ENCODE results near the gene AGBL4.
"Not testable (repeated sequence)": the region's sequence is repeated elsewhere in the genome, so short reads cannot be mapped to it uniquely, and the experiment has no call there.

AGBL4 gene

GRCh38 chr1:50023292-50024159 lies at the start of gene AGBL4:
Gene AGBL4, minus strand, starts transcription at chr1:50023954.
- no peak for DNase-seq

DNA sequence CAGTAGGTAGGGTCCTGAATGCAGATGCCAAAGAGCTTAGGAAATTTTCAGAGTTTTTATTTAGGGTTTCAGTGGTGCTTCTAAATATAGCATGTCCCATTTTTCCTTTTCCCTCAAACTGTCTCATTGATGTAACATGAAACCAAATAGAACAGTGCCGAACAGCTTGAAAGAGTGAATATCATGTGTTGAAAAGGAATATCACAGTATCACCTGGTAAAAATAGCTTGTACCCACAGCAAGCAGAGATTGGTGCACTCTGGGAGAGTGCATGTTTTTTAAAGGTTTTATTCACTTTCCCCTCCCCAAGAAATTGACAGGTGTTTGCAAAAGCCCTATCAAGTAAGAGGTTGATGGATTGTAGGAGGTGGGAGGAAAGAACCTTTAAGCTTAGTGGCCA lies 43.1 kb upstream of the AGBL4 start:
- no peak for DNase-seq

- DNase-seq: no peak
These were observed 36.5 kb upstream of the AGBL4 start for GRCh38 chr1:50060279-50060678.

GRCh38 chr1:50048791-50049190 lies 25.0 kb upstream of the AGBL4 start:
- no peak for DNase-seq

DNA sequence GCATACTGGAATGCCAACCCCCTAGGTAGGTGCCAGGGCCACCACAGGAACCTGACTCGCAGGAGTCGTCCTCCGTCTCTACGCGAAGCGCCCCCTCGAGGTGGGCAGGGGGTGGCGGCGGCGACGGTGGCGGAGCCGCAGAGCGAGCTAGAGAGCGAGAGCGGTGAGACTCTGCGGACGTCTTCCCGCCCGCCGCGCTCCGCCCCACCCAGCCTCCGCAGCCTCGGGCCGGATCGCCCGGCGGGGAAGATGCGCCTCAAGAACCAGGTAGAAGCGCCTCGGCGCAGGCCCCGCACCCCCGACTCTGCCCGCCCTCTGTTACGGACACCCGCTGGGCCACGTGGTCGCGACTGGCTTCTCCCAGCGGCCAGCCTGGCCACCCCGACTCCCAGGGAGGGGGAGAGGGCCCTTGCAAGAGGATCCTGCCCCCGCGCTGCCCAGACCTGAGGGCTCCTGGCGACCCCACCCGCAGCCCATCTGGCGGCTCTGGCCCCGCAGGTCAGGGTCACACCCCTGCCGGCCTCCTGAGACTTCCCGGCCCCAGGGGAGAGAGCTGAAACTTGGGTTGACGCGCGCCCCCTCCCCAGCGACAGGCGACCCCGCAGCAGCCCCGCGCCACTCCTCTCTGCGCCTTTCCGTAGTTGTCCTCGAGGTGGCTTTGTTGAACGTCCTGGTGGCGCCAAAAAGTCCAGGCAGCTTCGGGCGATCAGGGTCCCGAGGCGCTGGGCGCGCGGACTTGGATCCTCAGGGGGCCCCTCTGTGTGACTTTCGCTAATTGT lies 24.4 kb upstream of the AGBL4 start:
- no peak for DNase-seq

DNA sequence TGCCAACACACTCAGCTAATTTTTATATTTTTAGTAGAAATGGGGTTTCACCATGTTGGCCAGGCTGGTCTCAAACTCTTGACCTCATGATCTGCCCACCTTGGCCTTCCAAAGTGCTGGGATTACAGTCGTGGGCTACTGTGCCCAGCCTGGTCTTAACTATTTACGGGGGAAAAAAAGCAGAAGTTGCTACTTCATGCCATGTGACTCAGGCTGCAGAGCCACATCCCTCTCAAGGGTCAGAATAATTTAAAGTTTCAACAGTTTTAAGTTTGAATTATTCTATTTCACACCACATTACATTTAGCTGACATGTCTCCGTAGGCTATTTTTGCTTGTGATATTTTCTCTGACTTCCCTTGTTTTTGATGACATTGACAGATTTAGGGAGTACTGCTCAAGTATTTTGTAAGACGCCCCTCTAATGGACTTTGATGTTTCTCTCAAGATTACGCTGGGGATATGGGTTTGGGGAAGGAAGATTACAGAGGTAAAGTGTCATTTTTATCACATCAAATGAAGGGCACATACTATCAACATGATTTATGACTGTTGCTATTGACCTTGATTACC lies 14.6 kb upstream of the AGBL4 start:
- no peak for DNase-seq

GRCh38 chr1:50027794-50028193 lies 4.0 kb upstream of the AGBL4 start:
- DNase-seq: no peak

DNA sequence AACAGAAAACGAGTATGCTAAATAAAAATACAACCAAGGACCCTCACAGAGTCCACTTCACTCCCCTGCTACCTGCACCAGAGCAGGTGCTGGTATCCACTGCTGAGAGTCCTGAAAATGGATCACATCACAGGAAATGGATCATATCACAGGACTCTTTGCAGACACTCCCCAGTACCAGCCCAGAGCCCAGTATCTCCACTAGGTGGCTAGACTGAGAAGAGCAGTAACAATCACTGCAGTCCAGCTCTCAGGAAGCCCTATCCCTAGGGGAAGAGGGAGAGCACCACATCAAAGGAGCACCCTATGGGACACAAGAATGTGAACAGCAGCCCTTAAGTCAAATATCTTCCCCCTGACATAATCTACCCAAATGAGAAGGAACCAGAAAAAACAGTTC lies 28.0 kb downstream of the AGBL4 start:
- DNase-seq: no peak

GRCh38 chr1:49971088-49971487 lies 52.7 kb downstream of the AGBL4 start:
- DNase-seq: no peak

GRCh38 chr1:49951385-49951784 lies 72.4 kb downstream of the AGBL4 start:
- no peak for DNase-seq

- not testable (repeated sequence) for DNase-seq
These were observed 108.5 kb downstream of the AGBL4 start for GRCh38 chr1:49915301-49915700.

- no peak for DNase-seq
These were observed 117.4 kb downstream of the AGBL4 start for GRCh38 chr1:49906365-49906764.

- DNase-seq: no peak
These were observed 159.2 kb downstream of the AGBL4 start for GRCh38 chr1:49864581-49864980.

DNA sequence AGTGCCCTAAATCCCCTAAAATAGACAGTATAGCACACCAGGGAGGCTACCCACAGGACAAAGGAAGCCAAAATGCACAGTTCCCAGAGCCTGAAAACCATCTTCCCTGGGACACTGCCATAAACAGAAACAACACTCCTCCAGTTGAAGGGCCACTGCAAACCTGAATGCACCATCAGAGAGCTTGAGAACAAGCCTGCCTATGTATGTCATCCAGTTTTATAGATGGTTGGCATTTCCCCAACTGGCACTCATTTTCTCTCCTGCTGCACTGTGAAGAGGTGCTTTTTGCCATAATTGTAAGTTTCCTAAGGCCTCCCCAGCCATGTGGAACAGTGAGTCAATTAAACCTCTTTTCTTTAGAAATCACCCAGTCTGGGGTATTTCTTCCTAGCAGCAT lies 169.0 kb downstream of the AGBL4 start:
- DNase-seq: no peak

DNA sequence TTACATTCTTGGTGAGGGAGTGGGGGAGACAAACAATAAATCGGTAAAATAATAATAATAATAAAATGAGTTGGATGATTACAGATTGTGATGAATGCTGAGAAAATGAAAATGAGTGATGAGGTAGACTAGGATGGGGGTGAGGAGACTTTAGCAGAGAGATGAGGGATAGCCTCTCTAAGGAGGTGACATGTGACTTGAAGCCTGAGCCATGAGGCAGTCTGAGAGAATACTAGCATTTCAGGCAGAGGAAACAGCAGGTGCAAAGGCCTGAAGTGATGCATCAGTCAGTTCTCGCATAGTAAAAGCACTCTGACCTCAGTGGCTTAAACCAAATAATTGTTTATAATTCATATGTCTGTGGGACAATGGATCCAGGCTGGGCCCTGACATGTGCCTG lies 181.2 kb downstream of the AGBL4 start:
- DNase-seq: no peak

- DNase-seq: no peak
These were observed 182.0 kb downstream of the AGBL4 start for GRCh38 chr1:49841767-49842166.

DNA sequence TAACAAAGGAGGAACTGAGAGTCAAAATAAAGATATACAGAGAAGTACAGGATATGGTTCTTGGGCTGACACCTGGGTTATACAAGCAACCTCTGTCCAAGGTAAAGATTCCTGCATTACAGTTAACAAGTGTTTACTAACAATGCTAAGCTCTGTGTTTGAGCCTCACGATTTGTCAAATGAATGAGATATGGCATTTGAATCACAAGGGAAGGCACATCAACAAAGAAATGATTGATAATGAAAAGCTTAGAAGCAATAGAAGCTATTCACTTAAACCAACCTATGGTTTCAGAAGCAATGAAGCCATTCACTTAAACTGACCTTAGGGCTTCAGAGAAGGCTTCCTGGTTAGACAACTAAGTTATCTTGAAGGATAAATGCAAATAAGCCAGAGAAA lies 199.5 kb downstream of the AGBL4 start:
- no peak for DNase-seq

DNA sequence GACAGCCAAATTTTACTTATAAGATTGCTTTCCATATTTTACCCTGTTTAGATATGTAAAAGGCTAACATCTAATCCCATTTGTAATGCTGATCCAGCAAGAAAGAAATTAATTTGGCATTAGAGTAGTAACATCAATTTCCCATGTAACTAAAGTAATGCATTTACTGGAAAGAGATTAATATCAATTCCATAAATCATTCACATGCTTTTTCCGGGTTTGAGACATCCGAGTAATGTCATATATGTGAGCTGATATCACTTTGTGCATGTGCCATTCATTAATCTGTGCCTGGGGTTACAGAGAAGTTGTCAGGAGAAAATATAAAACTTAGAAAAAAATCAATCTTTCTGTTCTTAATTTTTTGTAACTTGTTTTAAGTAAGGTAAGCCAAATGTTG lies 206.1 kb downstream of the AGBL4 start:
- no peak for DNase-seq

- DNase-seq: not testable (repeated sequence)
These were observed 236.7 kb downstream of the AGBL4 start for GRCh38 chr1:49787013-49787412.

DNA sequence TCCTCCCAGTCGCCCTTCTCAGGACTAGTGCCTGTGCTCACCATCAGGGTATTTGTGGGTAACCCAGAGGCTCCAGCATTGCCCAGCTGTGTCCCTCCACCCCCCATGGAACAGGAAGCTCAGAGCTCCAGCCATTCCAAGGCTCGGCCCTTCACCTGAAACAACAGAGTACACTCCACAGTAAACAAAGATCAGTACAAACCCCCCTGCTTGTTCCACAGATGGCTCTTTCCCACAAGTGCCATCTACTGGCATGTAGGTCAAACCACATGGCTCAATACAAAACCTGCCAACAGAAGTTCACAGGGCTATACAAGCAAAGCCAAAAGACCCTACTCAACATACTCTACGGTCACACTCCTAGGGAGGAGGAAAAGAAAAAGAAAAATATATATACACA lies 258.7 kb downstream of the AGBL4 start:
- no peak for DNase-seq

DNA sequence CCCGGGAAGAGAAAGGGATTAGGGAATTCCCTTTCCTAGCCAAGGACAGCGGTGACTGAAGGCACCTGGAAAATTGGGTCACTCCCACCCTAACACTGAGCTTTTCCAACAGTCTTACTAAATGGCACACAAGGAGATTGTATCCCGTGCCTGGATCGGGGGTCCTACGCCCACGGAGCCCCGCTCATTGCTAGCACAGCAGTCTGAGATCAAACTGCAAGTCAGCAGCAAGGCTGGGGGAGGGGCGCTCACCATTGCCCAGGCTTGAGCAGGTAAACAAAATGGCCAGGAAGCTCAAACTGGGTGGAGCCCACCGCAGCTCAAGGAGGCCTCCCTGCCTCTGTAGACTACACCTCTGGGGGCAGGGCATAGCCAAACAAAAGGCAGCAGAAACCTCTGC lies 285.6 kb downstream of the AGBL4 start:
- not testable (repeated sequence) for DNase-seq

DNA sequence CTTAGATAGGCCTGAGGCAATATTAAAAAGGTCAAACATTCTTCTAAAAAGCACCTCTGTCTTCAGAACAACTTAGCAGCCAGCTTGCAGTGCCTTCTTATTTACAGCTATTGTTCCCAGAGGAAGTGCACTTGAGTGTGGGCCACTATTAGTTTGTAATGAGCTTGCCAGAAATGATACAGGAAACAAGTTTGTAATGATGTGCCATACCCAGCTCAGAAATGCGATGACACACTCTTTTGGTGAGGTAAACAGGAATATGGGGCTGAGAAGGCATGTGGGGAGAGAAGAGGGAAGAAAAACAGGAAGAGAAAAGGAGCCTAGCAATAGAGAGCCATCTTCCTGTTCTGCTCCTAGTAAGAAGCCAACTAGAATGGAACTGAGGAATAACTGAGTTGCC lies 295.4 kb downstream of the AGBL4 start:
- DNase-seq: no peak

- DNase-seq: no peak
These were observed 300.1 kb downstream of the AGBL4 start for GRCh38 chr1:49723662-49724061.

DNA sequence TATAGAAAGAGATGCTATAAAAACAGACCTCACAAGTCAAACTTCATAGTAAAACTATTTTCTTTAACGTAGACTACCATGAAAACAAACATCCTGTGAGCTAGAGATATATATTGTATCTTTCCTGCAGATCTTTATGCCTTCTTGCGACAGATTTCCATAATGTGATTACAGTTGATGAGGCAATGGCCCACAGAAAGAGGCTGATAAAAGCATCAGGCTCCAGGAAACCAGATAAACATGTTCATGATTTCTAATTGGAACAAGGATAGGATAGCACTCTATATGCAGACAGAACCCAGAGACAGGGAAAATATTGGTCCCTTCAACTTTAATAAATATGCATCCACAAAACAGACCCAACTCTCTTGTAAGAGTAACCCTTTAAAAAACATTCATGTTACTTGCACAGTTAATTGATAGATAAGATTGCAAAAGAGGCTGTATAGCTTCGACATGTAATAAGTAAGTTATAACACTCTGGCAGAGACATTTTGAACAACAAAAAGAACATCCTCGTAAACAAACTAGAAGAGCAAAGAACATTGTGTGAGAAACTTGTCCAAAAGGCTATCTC lies 329.4 kb downstream of the AGBL4 start:
- no peak for DNase-seq

All from stimulated activated CD4-positive, alpha-beta T cell treated with anti-CD3 and anti-CD28 coated beads, Interleukin-12 subunit alpha, Interleukin-12 subunit beta, amount 100 ng/mL, for 4 hours (primary cell).